GF-D8 (cell line): ENCODE results near the gene SVIL.
"Not testable (repeated sequence)": the region's sequence is repeated elsewhere in the genome, so short reads cannot be mapped to it uniquely, and the experiment has no call there.

Experiments
- DNase-seq: peaks from one replicate; lab custom pipeline; 2025; lab: John Stamatoyannopoulos, UW

Gene SVIL

DNA sequence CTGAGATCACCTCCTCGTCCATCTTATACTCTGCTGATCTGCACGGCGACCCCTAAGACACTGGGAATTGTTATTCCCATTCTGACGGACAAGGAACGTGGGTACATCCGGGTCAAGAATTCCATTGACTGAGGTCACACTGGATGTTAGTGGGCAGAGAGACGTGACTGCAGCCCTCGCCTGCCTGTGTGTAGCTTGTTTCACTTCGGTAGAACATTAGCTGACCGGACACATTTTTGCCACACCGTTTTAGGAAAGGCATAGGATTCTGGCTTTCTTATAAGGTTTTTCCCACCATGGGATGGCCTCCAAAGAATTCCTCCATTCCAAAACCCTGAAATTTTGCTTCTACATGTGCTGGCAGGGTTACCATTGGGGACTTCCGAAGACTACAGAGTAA is 118.9 kb downstream of the SVIL start:
- not testable (repeated sequence) for DNase-seq

DNA sequence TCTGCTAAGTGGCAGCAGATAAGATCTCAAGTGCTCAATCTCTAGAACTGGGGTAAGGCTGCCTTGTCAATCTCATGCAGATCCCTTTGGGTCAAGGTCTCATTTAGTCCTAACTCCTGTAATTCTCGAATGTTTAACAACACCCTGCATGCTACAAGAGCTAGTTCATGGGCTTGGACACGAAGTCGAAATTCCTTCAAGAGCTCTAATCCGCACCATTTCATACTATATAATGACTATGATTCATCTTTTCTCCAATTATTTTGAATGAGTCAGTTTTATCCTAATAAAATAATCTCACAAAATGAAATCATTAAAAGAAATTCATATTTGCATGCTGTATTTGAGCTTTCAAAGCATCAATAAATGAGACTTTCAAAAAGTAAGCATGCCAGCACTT is 119.7 kb downstream of the SVIL start:
- DNase-seq, result not testable (repeated sequence)

DNA sequence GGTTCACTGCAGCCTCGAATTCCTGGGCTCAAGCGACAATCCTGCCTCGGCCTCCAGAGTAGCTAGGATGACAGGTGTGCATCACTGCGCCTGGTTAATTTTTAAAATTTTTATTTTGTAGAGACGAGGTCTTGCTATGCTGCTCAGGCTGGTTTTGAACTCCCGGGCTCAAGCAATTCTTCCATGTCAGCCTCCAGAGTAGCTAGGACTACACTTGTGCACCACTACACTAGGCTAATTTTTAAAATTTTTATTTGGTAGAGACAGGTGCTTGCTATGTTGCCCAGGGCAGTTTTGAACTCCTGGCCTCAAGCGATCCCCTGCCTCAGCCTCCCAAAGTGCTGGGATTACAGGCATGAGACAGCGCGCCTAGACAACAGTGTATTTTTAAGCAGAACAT is 120.5 kb downstream of the SVIL start:
- no peak for DNase-seq

- DNase-seq, result no peak
Observed at GRCh38 chr10:29512425-29512974, 122.3 kb downstream of the SVIL start.

GRCh38 chr10:29511806-29512205 is 123.0 kb downstream of the SVIL start:
- DNase-seq, result not testable (repeated sequence)

- DNase-seq, result not testable (repeated sequence)
Observed at GRCh38 chr10:29510483-29511157, 124.2 kb downstream of the SVIL start.

DNA sequence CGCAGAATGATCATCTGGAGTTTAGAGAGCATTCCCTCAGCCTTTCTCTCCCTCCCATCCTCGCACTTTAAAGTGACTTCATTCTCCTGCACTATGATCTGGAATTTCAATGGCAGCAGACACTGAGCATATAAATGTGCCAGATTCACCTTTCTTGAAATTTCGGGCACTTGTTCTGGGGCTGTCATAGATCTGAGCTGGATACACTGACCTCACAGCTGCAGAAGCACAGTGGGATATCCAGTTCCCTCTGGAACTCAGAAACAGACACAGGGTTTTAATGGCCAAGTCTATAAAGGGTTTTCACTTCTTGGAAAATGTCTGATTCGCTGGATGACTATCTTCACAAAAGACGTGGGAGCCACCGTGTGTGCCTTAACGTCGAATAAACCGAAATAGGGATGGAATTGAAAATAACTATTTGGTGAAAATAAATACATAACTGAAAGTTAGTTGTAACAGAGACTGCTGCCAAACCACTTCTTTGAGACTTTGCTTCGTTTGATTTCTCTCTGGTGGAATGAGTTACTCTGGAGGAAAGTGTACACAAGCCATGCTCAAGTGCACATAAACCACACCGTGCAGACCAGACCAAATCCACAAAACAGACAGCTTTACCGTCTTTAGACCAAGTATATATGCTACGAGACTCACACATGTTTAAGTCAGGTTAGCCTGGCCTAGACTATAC is 126.1 kb downstream of the SVIL start:
- DNase-seq, result no peak

DNA sequence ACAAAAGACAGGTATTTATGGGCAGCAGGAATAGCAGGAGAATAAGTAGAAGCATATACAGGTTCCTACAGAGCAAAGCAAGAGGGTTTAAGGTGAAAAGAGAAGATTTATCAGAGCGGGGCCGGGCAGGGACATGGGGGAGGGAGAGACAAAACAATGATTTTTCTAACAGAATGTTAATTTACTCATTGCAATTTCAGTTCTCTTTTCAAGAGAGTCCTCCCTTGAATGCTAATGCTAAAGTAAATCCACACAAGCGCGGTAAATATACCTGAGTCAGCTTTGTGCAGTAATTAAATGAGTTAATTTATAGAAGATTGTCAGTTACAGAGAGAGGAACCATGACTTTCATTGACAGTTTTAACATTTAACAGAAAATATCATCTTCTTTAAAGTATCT is 127.0 kb downstream of the SVIL start:
- not testable (repeated sequence) for DNase-seq

- DNase-seq, result not testable (repeated sequence)
Observed at GRCh38 chr10:29506324-29506921, 128.3 kb downstream of the SVIL start.

DNA sequence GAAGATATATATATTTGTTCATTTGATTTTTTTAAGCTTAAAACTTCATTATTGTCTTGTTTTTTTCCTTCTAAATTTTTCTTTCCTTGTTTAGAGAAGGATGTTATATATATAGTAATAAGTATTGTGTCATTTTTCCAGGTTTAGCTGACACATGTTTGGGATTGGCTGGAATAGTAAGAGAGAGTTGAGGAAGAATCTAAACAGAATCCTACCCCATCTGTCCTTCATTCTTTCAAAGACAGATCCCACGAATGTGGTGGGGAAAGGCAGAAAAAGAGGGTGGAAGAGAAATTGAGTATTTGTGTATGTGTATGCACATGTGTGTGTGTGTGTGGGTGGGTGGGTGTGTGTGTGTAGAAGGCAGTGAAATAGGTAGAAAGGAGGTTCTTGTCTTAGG is 132.4 kb downstream of the SVIL start:
- no peak for DNase-seq

DNA sequence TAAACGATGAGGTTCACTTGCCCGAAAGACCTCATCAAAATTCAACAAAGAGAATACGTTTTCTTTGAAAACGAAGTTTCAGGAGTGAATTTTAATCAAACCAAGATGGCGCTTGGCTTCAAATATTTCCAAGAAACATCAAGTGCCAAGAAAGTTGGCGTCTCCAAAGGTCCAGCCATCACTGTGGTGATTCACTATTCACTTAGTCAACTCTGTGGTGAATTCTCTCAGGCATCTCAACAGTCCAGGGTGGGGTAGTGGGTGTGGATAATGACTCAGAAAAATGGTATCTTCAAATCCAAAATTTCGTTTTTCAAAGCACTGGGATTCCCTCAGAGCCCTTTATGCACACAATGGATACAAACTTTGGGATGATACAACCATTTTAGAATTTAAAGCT is 133.1 kb downstream of the SVIL start:
- DNase-seq, result no peak

DNA sequence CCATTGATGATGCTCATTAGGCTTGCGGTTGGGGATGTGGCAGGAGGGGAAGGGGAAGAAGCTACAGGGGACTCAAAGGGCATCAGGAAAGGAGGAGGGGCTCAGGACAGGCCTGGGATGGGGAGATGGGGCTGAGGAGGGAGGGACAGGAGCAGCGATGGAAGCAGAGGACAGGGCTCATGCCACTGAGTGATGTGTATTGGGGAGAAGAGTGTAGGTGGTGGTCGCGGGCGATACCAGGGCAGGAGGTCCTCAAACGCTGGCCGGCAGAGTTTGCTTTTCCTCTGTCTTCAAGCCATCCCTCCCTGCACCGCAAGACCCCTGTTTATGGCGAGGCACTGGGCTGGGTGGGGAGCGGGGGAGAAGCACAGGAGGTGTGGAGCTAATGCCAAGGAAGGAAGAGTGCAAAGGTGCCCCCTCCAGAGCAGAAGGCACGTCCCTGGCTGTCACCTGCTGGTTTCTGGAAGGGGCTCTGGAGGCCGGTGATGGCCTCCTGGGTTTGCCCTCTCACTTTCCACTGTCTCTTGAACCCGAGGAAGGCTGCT is 134.7 kb downstream of the SVIL start:
- no peak for DNase-seq

DNA sequence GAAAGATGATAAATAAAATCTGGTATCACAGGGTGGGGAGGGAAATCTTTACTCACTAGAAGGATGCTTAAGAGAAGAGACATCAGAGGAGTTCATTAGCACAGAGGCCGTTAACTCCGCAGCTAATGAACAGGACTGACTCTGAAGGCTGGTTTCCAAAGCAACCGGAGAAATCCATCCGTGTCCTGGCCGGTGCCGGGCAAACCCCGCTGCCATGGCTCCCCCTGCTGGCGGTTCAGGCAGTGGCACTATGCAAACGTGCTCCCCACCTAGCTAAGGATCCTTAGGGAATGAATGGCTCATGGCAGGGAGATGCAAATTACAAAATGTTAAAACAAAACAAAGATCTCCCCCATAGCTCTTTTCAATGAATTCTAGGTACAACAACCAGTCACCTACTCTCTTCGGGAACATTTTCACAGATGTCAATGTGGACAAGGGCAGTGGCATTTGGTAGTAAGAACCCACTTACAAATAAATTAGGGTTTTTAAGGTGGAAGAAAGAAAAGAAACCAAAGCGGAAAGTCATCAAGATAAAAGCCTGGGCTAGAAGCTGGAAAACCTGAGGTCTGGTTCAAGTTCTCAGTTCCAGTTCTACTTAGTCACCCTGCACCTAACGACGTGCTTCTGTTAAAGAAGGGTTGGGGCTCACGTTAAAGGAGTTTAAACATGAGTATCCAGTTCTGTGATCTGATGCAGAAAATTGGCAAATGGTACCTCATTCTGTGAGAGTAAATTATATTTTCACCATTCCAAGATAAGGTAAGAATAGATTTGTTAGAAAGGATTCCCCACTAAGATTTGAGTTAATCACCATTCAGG is 138.2 kb downstream of the SVIL start:
- no peak for DNase-seq

DNA sequence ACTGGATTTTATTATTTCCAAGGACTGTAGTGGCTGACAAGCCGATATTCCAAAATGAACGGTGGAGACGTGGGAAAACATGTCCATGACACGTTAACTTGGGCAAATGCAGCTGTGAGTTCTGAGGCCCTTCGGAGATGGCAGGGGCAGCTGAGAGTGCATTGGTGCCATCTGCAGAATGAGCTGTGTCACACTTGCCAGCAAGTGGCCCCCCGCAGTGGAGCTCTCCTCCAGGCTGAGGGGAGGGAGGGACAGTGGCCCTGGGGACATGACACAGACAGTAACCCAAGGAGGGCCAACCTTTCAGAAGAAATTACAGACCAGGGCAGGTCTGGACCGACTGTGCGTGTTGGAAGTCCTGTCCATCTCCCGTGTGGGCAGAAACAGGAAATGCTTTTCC is 139.4 kb downstream of the SVIL start:
- DNase-seq, result no peak

GRCh38 chr10:29493697-29494096 is 141.1 kb downstream of the SVIL start:
- DNase-seq, result no peak

DNA sequence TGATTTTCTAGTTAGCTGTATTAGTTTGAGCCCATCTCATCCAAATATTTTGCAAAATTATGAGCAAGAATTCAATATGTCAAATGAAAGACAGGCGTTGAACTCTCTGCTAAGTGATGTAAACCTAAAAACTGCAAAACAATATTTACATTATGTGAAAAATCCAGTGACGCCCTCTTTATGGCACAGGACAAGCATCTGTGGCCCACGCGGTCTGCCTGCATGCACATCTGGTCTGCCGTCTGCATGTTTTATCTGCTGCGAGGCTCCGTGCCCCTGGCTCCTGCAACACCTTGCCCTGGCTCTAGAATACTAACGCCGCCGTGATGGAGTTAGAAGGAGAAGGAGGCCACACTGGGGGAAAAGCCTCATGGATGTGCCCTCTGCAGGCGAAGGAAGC is 142.0 kb downstream of the SVIL start:
- no peak for DNase-seq

DNA sequence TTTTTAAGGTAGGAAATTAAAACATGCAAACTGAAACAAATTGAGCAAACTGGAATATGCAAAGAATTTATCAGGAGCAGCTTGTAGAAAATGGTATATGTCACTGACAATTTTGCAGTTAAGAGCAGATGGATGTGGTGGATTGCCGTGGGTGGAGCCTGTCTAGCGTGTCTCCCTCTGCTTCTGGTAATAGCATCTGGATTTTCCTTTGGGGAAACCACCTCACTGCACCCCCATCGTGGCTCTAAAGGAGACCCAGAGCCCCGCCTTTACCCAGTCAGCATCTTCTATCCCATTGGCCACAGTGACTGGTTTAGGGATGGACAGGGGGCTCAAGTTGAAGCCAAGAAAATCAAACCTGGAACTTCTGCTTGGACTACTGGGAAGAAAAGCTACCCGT is 142.9 kb downstream of the SVIL start:
- DNase-seq, result no peak

DNA sequence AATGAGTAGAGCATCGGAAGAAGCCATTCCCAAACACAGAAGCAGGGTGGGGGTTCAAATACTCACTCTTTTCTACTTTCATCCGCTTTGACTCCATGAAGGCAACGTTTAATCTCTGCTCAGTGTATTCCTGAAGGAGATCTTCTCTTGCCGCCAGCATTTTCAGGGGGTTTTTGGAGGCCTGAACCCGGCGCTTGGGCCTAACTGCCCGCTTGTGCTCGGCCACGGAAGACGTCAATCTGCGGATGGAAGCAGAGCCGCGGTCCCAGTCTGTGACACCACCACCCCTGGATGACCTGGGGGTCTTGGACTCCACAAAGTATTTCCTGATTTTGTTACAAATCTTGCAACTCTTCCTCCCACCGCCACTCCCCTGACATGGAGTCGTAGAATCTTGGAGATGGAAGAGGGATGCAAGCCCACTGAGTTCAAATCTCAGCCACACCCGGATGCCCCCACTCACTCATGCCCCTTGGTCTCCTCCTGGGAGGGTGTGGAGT is 143.9 kb downstream of the SVIL start:
- DNase-seq, result not testable (repeated sequence)

GRCh38 chr10:29488471-29488870 is 146.3 kb downstream of the SVIL start:
- not testable (repeated sequence) for DNase-seq

DNA sequence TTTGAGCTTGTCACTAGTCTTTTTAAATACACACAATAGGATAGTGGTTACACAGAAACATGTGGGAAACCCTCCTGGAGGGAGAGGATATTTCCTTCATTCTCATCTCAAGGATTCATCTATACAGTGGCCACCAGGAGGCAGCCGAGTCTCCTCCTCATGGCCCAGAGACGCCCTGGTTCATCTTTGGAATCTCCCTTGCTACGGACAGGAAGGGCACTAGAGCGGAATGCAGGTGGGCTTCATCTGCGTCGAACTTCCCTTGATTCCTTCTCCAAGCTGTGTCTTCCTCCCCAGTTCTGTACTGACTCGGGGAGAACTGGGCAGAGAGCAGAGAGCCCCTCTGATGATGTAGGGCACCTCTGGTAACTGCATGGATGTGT is 146.9 kb downstream of the SVIL start:
- DNase-seq, result not testable (repeated sequence)

GRCh38 chr10:29487032-29487883 is 147.5 kb downstream of the SVIL start:
- DNase-seq, result not testable (repeated sequence)
